WERI-Rb-1 (cell line): ENCODE data around the gene CDH5.

Experiments used
- DNase-seq: peaks from one replicate; pipeline ENCODE4 v3.0.0-alpha.2; 2020
- H3K27ac ChIP-seq: fragments of 250-450 bp; sonication (Bioruptor Pico); 2 replicates; pipeline ENCODE4 v1.5.1; 2020; ENCODE audit warnings: mild to moderate bottlenecking, moderate library complexity
- H3K27me3 ChIP-seq: fragments of 250-450 bp; sonication (Bioruptor Pico); 2 replicates; pipeline ENCODE4 v1.5.1; 2021; ENCODE audit warnings: mild to moderate bottlenecking, low read depth, moderate library complexity; ENCODE audit not compliant: insufficient read depth, severe bottlenecking
- H3K36me3 ChIP-seq: fragments of 250-450 bp; sonication (Bioruptor Pico); 2 replicates; pipeline ENCODE4 v1.5.1; 2020; ENCODE audit warnings: mild to moderate bottlenecking, moderate library complexity
- H3K4me3 ChIP-seq: 2 replicates; pipeline ENCODE4 v1.5.1; 2011; ENCODE audit warnings: low read depth, mild to moderate bottlenecking, control low read depth, low read length
- H3K9me3 ChIP-seq: fragments of 250-450 bp; sonication (Bioruptor Pico); 2 replicates; pipeline ENCODE4 v1.5.1; 2021; ENCODE audit warnings: mild to moderate bottlenecking, moderate library complexity; ENCODE audit not compliant: severe bottlenecking
- CTCF ChIP-seq: IDR thresholded peaks from 2 replicates; pipeline ENCODE4 v1.5.1; 2011; ENCODE audit warnings: low read depth, mild to moderate bottlenecking, control low read depth, inconsistent platforms, low read length

CDH5 gene

DNA sequence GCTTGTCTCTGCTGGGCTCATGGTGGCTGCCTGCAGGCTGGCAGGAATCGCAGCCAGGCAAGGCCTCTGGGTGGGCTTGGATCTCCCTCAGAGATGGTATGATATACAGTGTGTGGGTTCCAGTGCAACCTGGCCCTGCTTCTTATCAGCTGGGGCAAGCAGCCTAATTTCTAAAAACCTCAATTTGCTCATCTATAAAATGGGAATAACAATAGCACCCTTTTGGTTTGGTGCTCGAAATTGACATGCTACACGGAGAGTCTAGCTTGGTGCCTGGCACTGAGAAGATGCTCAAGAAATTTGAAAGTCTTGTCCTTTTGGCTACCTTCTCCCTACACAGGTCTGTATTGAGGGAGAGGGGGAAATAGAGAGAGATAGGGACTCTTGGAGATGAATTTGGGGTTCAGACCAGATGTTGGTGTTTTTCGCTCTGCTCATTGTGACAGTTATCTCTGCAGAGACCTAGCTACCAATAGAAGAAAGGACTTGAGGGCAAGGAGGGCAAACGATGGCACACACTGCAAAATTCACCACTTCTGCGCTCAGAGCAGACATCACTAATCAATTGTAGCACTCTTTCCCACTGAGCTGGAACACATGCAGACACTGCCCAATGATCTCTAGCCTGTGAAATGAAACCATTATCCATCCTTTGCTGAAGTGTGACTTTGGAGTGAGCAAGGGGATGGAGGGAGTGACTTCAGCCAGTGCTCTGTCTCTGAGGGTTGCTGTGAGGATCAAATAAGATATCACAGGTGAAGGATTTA lies 76.2 kb downstream of the CDH5 start:
- Histone ChIP-seq H3K4me3 (no peak overlapping the region), H3K27me3 (no peaks in the 10 kb centered on the region), H3K27ac (no peak overlapping the region), H3K9me3 (no peaks in the 10 kb centered on the region), H3K36me3 (no peaks in the 10 kb centered on the region)
- TF ChIP-seq CTCF, result no peak
- DNase-seq, result no peak

DNA sequence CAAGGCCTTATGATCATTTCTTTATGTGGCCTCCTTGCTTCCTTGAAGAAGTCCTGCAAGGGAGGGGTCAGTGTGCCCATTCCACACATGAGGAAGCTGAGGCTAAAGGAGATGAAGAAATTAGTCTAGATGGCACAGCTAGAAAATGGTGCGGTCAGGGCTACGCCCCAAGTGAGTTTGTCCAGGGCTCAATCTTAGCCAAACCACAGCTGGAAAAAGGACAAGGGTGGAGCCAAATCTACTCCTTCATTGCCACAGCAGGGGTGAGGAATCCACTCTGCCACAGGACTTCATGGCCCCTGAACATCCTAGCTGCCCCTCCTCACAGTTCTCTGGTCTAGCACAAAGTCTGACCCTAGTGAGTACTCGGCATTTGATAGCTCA lies 76.8 kb downstream of the CDH5 start:
- DNase-seq, result no peak
- no peaks in the 10 kb centered on the region for H3K36me3 ChIP-seq
- H3K27me3 ChIP-seq, result no peaks in the 10 kb centered on the region
- no peak overlapping the region for H3K4me3 ChIP-seq
- no peak overlapping the region for H3K27ac ChIP-seq
- no peak for TF ChIP-seq CTCF
- no peaks in the 10 kb centered on the region for H3K9me3 ChIP-seq

GRCh38 chr16:66444049-66444481 lies 77.6 kb downstream of the CDH5 start:
- no peaks in the 10 kb centered on the region for H3K36me3 ChIP-seq
- TF ChIP-seq CTCF, result peak; percentile 60
- peak; percentile 33 for DNase-seq
- no peak overlapping the region for H3K4me3 ChIP-seq
- no peak overlapping the region for H3K27ac ChIP-seq
- no peaks in the 10 kb centered on the region for H3K27me3 ChIP-seq
- H3K9me3 ChIP-seq, result no peaks in the 10 kb centered on the region

- no peak for TF ChIP-seq CTCF
- Histone ChIP-seq H3K9me3 (no peaks in the 10 kb centered on the region), H3K4me3 (no peak overlapping the region), H3K36me3 (no peaks in the 10 kb centered on the region), H3K27me3 (no peaks in the 10 kb centered on the region), H3K27ac (no peak overlapping the region)
- no peak for DNase-seq
Observed at GRCh38 chr16:66446737-66447136, 80.2 kb downstream of the CDH5 start.

- no peaks in the 10 kb centered on the region for H3K27me3 ChIP-seq
- no peak for DNase-seq
Observed at GRCh38 chr16:66447491-66447890, 81.0 kb downstream of the CDH5 start.

More at GRCh38 chr16:66447491-66447890, 81.0 kb downstream of the CDH5 start:
- no peaks in the 10 kb centered on the region for H3K36me3 ChIP-seq
- H3K27ac ChIP-seq, result no peak overlapping the region
- no peaks in the 10 kb centered on the region for H3K9me3 ChIP-seq
- no peak overlapping the region for H3K4me3 ChIP-seq
- TF ChIP-seq CTCF, result no peak
